Bronchial epithelial cell (primary cell): Measurements from ENCODE around the gene STH. TPM values are rescaled to one million over a fixed set of nuclear protein-coding genes. Genes with fewer than 3 reads are reported as not detected.

Experiments used
- DNase-seq: peaks from one replicate; pipeline ENCODE4 v3.0.0-alpha.2; 2010; ENCODE audit warnings: low read depth
- FAIRE-seq: peaks from 2 replicates; lab custom pipeline; 2011; peaks lifted over from hg19 to GRCh38; lab: Jason Lieb, UNC
- H3K27me3 ChIP-seq: 2 replicates; pipeline ENCODE4 v1.5.1; 2011; ENCODE audit warnings: low read length; ENCODE audit not compliant: control insufficient read depth, insufficient read depth
- H3K36me3 ChIP-seq: 2 replicates; pipeline ENCODE4 v1.5.1; 2011; ENCODE audit warnings: low read length; ENCODE audit not compliant: control insufficient read depth, insufficient read depth
- H3K4me3 ChIP-seq: 2 replicates; pipeline ENCODE4 v1.5.1; 2011; ENCODE audit warnings: mild to moderate bottlenecking, low read depth, low read length, control low read depth
- total RNA-seq: library from RNA; depleted of rRNA; stranded (reverse); fragments of >200 nt; gene quantifications from 2 replicates; pipeline ENCODE4 v1.2.1, GENCODE V29; 2014
- TF ChIP-seq, protein P1 (sequence below): IDR thresholded peaks from 2 replicates; pipeline ENCODE4 v1.5.1; 2011; ENCODE audit warnings: mild to moderate bottlenecking, moderate library complexity, low read length, control low read depth, inconsistent platforms; ENCODE audit not compliant: insufficient read depth, severe bottlenecking

The STH gene
- total RNA-seq, 1 donor from 2014 or later = not detected

- Histone ChIP-seq H3K4me3 (no peak overlapping the region), H3K27me3 (no peaks in the 10 kb centered on the region), H3K36me3 (peaks cover 23% of the 10 kb centered on the region)
- TF ChIP-seq, protein P1, sequence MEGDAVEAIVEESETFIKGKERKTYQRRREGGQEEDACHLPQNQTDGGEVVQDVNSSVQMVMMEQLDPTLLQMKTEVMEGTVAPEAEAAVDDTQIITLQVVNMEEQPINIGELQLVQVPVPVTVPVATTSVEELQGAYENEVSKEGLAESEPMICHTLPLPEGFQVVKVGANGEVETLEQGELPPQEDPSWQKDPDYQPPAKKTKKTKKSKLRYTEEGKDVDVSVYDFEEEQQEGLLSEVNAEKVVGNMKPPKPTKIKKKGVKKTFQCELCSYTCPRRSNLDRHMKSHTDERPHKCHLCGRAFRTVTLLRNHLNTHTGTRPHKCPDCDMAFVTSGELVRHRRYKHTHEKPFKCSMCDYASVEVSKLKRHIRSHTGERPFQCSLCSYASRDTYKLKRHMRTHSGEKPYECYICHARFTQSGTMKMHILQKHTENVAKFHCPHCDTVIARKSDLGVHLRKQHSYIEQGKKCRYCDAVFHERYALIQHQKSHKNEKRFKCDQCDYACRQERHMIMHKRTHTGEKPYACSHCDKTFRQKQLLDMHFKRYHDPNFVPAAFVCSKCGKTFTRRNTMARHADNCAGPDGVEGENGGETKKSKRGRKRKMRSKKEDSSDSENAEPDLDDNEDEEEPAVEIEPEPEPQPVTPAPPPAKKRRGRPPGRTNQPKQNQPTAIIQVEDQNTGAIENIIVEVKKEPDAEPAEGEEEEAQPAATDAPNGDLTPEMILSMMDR = peak; percentile 77
- FAIRE-seq (no peak), DNase-seq (peak; percentile 80)
These were observed 45.4 kb downstream of the STH start for GRCh38 chr17:46044286-46044928.

DNA sequence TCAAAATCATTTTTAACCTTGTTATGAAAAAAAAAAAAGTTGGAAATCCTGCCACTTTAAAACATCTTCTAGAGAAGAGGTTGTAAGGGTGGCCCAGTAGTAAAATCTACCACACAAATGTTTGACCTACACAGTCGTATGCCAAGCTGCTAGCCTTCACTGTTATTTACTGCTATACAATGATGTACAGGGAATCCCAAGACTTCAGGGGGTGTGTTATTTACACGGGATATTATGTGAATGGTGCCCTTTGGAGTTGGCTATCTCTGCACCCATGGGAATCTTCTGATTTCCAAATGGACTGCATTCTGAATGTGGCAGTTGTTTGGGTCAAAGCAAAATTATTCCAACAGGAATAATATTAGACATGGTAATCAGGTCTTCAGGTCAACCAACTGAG lies 45.9 kb downstream of the STH start:
- H3K36me3 ChIP-seq = peaks cover 22% of the 10 kb centered on the region
- FAIRE-seq = no peak
- no peak overlapping the region for H3K4me3 ChIP-seq
- no peak for DNase-seq
- TF ChIP-seq, protein P1 = no peak
- H3K27me3 ChIP-seq = no peaks in the 10 kb centered on the region

DNA sequence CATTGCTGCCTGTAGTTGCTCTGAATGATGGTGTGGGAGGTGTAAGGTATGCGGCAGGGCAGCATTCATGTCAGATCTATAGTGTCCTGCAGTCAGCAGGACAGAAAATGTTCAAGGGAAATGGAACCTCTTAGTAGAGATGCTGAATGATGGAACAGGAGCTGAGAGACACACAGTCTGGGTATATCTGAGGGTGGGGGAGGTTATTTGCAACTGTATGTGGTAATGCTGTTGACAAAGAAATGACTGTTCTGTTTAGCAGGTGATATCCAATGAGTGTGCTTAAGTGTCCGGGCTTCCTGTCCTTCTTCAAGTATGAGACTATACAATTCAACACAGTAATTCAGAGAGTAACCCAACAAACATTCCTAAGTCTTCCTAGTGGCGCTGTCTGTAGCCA lies 46.6 kb downstream of the STH start:
- no peaks in the 10 kb centered on the region for H3K27me3 ChIP-seq
- peaks cover 27% of the 10 kb centered on the region for H3K36me3 ChIP-seq
- TF ChIP-seq, protein P1 = no peak
- FAIRE-seq = no peak
- peak; percentile 33 for DNase-seq
- H3K4me3 ChIP-seq = no peak overlapping the region

DNA sequence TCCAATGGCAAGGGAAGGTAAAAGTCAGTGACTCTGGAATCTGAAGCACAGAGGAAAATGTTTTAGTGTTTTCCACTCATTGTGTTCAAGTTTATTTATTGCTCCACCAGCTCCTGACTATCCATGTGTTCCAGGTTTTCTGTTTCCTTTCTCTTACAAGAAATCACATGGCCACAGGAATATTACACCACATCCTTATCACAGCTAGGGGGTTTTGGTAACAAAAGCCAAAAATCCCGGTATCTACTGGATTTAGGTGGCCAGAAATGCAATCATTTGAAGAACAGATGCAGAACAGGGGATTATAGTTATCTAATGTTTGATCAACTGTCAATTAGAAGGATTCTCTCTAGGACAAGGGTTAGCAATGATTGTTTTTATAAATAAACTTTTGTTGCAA lies 47.9 kb downstream of the STH start:
- H3K36me3 ChIP-seq = peaks cover 28% of the 10 kb centered on the region
- TF ChIP-seq, protein P1 = no peak
- FAIRE-seq = no peak
- no peak for DNase-seq
- no peak overlapping the region for H3K4me3 ChIP-seq
- H3K27me3 ChIP-seq = no peaks in the 10 kb centered on the region

DNA sequence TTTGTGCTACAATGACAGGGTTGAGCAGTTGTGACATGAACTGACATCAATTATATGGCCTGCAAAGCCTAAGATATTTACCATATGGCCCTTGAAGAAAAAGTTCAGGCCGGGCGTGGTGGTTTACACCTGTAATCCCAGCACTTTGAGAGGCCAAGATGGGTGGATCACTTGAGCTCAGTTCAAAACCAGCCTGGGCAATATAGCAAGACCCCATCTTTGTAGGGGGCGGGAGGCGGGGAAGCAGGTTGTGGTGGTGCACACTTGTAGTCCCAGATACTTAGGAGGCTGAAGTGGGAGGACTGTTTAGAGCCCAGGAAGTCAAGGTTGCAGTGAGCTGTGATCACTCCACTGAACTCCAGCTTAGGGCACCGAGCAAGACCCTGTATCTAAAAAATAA lies 48.3 kb downstream of the STH start:
- DNase-seq (no peak), FAIRE-seq (no peak)
- H3K27me3 ChIP-seq = no peaks in the 10 kb centered on the region
- H3K36me3 ChIP-seq = peaks cover 26% of the 10 kb centered on the region
- no peak overlapping the region for H3K4me3 ChIP-seq
- TF ChIP-seq, protein P1 = no peak

DNA sequence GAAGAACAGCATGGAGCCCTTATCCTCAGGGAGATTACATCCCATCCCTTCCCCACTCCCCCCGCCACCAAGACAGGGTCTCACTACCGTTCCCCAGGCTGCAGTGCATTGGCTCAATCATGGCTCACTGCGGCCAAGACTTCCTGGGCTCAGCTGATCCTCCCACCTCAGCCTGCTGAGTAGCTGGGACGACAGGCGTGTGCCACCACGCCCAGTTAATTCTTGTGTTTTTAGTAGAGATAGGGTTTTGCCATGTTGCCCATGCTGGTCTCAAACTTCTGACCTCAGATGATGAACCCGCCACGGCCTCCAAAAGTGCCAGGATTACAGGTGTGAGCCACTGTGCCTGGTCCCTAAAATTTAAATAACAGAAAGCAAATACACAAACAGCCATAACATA lies 48.8 kb downstream of the STH start:
- Histone ChIP-seq H3K36me3 (peaks cover 24% of the 10 kb centered on the region), H3K4me3 (no peak overlapping the region), H3K27me3 (no peaks in the 10 kb centered on the region)
- FAIRE-seq (no peak), DNase-seq (no peak)
- TF ChIP-seq, protein P1 = no peak
